NCI-H2171 (cell line): ENCODE measurements around the gene APOBEC3B.
"Not testable (repeated sequence)": the region's sequence is repeated elsewhere in the genome, so short reads cannot be mapped to it uniquely, and the experiment has no call there.

Experiments
- DNase-seq: peaks from one replicate; lab custom pipeline; 2025; lab: John Stamatoyannopoulos, UW

Gene APOBEC3B

DNA sequence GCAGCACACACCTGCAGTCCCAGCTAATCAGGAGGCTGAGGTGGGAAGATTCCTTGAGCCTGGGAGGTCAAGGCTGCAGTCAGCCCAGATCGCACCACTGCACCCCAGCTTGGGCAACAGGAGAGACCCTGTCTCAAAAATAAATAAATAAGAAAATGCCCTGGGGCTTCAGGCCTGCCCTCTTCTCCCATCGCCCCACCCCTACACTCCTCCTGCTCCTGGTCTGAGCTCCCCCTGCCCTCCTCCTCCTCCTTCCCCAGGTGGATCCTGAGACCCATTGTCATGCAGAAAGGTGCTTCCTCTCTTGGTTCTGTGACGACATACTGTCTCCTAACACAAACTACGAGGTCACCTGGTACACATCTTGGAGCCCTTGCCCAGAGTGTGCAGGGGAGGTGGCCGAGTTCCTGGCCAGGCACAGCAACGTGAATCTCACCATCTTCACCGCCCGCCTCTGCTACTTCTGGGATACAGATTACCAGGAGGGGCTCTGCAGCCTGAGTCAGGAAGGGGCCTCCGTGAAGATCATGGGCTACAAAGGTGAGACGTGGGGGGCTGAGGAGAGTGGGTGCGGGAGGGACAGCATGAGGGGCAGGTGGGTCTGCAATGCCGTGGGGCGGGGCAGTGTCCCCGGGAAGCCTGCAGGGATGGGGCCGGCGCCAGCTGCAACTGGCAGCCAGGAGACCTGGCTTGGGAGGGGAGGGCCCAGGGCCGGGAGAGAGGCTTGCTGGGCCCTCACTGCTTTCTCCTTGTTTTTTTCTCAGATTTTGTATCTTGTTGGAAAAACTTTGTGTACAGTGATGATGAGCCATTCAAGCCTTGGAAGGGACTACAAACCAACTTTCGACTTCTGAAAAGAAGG, 49.5 kb downstream of the APOBEC3B start:
- DNase-seq, result not testable (repeated sequence)

DNA sequence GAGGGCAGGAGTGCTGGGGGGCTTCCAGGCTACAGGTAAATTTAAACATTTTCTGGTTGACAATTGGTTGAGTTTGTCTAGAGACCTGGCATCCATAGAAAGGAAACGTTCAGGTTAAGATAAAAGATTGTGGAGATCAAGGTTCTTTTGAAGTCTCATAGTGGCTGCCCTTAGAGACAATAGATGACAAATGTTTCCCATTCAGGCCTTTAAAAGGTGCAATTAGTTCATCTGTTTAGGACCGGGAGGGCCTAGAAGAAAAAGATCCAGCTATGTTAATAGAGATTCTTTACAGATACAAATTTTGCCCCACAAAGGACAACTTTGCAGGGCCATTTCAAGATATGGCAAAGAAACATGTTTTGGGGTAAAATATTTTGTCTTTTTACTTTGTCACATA, 54.9 kb downstream of the APOBEC3B start:
- DNase-seq, result not testable (repeated sequence)

DNA sequence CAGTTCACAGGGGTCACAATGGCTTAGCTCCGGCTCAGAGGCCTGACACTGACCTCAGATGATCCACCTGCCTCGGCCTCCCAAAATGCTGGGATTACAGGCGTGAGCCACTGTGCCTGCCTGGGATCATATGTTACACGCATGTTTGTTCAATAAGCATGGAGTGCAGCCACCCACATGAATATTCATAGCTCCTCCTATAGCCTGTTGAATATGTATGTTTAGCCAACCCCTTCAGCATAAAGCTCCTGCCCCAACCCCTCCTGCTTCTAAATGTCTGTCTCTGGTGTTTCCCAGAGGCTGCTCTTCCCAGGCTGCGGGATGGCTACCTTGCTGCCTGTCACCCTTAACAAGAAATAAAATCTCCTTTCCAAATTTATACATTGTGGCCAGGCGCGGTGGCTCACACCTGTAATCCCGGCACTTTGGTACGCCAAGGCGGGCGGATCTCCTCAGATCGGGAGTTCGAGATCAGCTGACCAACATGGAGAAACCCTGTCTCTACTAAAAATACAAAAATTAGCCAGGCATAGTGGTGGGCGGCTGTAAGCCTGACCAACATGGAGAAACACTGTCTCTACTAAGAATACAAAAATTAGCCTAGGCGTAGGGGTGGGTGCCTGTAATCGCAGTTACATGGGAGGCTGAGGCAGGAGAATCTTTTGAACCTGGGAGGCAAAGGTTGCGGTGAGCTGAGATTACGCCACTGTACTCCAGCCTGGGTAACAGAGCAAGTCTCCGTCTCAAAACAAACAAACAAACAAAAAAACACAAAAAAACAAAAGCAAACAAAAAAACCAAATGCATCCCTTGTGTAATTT, 57.4 kb downstream of the APOBEC3B start:
- no peak for DNase-seq

DNA sequence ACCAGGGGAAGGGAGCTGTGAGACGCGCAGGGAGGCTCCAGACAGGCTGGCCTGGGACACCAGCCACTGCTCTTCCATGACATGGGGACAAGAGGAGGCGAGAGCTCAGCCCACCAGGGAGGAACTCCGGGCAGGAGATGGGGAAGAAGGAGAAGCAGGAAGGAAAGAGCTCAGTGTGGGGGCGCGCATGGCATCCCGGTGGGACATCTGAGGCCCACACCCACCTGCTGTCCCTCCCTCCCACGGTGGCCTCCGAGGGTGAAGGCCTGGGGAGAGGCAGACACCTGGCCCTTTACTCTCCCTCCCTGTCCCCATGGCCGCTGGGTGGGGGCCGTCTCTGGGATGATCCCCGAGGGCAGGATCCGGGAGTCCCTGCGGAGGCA, 58.0 kb downstream of the APOBEC3B start:
- not testable (repeated sequence) for DNase-seq

DNA sequence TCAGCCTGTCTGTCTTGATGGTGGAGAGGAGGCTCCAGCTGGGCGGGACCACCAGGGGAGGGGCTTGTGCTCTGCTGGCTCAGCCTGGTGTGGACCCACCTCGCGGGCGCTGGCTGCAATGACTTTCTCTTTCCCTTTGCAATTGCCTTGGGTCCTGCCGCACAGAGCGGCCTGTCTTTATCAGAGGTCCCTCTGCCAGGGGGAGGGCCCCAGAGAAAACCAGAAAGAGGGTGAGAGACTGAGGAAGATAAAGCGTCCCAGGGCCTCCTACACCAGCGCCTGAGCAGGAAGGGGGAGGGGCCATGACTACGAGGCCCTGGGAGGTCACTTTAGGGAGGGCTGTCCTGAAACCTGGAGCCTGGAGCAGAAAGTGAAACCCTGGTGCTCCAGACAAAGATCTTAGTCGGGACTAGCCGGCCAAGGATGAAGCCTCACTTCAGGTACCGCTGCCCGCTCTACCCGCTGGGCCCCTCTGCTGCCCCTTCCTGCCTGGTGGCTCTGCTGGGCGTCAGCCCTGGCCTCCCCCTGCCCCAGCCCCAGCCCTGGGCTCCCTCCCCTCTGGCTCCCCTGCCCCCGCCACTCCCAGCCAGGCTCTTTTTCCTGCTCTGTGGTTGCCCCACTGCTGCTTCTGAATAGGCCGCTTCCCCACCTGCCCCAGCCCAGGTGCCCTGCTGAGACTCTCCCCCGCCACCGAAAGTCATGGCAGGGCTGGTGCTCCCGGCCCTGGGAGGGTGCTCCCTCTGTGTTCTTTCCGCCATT, 58.6 kb downstream of the APOBEC3B start, which contains the start of gene APOBEC3F:
TSS of gene APOBEC3F (plus strand) at position 327 of the 759 bp plus-strand sequence. CDS start at position 424, 97 bp downstream.
- DNase-seq, result not testable (repeated sequence)

DNA sequence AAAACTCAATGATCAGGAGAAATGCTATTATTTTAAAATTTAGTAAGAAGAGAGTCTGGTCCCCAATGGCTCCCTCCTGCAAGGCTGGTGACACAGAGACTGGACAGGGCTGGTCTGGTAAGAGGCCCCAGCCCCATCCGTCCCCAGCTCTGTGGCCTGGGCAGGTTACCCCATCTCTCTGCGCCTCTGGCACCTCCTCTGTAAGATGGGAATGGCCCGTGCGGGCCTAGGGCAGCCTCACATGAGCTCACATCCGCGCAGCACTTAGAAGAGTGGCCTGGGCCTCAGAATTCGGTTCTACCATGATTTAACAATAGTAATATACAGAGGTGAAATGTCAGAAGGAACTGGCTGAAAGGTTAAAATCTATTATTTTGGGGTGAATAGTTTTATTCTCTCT, 59.8 kb downstream of the APOBEC3B start:
- no peak for DNase-seq
